ENCODE results near the gene RPL36. TPM values are rescaled to one million over a fixed set of nuclear protein-coding genes. Genes with fewer than 3 reads are reported as not detected.
"Not testable (repeated sequence)": the region's sequence is repeated elsewhere in the genome, so short reads cannot be mapped to it uniquely, and the experiment has no call there.

The RPL36 gene
- total and polyA plus RNA-seq, 2 experiments from 2014 or later = 895 to 3,204 TPM

DNA sequence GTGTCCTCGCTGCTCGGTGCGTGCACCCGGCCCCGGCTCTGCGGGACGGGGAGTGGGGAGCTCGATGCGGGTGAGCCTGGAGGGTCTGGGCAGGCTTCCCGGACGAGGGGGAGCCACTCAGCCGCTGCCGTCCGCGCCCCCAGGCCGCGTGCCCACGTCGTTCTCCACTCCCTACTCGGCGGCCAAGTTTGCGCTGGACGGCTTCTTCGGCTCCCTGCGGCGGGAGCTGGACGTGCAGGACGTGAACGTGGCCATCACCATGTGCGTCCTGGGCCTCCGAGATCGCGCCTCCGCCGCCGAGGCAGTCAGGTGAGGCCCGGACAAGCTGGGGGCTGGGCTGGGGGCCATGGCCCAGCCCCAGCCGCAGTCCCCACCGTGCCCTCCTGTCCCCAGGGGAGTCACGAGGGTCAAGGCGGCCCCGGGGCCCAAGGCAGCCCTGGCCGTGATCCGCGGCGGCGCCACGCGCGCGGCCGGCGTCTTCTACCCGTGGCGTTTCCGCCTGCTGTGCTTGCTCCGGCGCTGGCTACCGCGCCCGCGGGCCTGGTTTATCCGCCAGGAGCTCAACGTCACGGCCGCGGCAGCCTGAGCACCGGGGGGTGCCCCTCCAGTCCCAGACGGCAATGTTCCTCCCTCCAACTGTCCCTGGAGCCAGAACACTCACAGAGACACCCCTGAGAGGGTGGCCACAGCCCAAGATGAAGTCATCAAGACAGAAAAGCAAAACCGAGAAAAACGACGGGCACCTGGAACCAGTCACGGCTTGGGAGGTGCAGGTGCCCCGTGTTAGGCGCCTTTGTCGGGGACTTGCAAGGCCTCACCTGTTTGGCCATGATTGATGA is 2.5 kb upstream of the RPL36 start:
- DNase-seq (ENCODE audit: low spot score) (no peak), ATAC-seq (no peak)
- peaks cover 8% of the 10 kb centered on the region; the same call in 2 of the 3 replicates for H3K4me1 Mint-ChIP-seq
- no peak overlapping the region for H3K27ac ChIP-seq (ENCODE audit: low read depth)
- H3K9me2 ChIP-seq (ENCODE audit: insufficient read depth) = no peaks in the 10 kb centered on the region
- H2AFZ ChIP-seq = no peak overlapping the region; the same call in 1 of the 2 replicates
- no peak overlapping the region for H3K27ac Mint-ChIP-seq
- H3K4me3 ChIP-seq = peak overlapping the region; percentile 76
- peaks cover 35% of the 10 kb centered on the region for H3K27me3 Mint-ChIP-seq (ENCODE audit: insufficient read depth, low read depth, poor library complexity)
- H3K36me3 ChIP-seq (ENCODE audit: insufficient read depth) = no peaks in the 10 kb centered on the region
- H3K4me3 Mint-ChIP-seq = peak overlapping the region; percentile 76
- no peaks in the 10 kb centered on the region for H3K27me3 ChIP-seq (ENCODE audit: insufficient read depth)
- peaks cover 2% of the 10 kb centered on the region; the same call in 1 of the 2 replicates for H3K4me1 ChIP-seq (ENCODE audit: insufficient read depth)
- peaks cover 29% of the 10 kb centered on the region for H3K36me3 Mint-ChIP-seq (ENCODE audit: low read depth)
- peaks cover 25% of the 10 kb centered on the region for H3K79me2 ChIP-seq (replicated peaks; ENCODE audit: insufficient read depth)
- H4K20me1 ChIP-seq (replicated peaks; ENCODE audit: insufficient read depth) = peaks cover 8% of the 10 kb centered on the region; the same call in 1 of the 2 replicates
- peaks cover 8% of the 10 kb centered on the region; the same call in 1 of the 3 replicates for H3K9me3 Mint-ChIP-seq
- TF ChIP-seq, protein P1, sequence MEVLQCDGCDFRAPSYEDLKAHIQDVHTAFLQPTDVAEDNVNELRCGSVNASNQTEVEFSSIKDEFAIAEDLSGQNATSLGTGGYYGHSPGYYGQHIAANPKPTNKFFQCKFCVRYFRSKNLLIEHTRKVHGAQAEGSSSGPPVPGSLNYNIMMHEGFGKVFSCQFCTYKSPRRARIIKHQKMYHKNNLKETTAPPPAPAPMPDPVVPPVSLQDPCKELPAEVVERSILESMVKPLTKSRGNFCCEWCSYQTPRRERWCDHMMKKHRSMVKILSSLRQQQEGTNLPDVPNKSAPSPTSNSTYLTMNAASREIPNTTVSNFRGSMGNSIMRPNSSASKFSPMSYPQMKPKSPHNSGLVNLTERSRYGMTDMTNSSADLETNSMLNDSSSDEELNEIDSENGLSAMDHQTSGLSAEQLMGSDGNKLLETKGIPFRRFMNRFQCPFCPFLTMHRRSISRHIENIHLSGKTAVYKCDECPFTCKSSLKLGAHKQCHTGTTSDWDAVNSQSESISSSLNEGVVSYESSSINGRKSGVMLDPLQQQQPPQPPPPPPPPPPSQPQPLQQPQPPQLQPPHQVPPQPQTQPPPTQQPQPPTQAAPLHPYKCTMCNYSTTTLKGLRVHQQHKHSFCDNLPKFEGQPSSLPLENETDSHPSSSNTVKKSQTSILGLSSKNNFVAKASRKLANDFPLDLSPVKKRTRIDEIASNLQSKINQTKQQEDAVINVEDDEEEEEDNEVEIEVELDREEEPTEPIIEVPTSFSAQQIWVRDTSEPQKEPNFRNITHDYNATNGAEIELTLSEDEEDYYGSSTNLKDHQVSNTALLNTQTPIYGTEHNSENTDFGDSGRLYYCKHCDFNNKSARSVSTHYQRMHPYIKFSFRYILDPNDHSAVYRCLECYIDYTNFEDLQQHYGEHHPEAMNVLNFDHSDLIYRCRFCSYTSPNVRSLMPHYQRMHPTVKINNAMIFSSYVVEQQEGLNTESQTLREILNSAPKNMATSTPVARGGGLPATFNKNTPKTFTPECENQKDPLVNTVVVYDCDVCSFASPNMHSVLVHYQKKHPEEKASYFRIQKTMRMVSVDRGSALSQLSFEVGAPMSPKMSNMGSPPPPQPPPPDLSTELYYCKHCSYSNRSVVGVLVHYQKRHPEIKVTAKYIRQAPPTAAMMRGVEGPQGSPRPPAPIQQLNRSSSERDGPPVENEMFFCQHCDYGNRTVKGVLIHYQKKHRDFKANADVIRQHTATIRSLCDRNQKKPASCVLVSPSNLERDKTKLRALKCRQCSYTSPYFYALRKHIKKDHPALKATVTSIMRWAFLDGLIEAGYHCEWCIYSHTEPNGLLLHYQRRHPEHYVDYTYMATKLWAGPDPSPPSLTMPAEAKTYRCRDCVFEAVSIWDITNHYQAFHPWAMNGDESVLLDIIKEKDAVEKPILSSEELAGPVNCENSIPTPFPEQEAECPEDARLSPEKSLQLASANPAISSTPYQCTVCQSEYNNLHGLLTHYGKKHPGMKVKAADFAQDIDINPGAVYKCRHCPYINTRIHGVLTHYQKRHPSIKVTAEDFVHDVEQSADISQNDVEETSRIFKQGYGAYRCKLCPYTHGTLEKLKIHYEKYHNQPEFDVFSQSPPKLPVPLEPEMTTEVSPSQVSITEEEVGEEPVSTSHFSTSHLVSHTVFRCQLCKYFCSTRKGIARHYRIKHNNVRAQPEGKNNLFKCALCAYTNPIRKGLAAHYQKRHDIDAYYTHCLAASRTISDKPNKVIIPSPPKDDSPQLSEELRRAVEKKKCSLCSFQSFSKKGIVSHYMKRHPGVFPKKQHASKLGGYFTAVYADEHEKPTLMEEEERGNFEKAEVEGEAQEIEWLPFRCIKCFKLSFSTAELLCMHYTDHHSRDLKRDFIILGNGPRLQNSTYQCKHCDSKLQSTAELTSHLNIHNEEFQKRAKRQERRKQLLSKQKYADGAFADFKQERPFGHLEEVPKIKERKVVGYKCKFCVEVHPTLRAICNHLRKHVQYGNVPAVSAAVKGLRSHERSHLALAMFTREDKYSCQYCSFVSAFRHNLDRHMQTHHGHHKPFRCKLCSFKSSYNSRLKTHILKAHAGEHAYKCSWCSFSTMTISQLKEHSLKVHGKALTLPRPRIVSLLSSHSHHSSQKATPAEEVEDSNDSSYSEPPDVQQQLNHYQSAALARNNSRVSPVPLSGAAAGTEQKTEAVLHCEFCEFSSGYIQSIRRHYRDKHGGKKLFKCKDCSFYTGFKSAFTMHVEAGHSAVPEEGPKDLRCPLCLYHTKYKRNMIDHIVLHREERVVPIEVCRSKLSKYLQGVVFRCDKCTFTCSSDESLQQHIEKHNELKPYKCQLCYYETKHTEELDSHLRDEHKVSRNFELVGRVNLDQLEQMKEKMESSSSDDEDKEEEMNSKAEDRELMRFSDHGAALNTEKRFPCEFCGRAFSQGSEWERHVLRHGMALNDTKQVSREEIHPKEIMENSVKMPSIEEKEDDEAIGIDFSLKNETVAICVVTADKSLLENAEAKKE (CRISPR knock-in tag; IDR thresholded peaks at IDR 0.05) = no peak
- TF ChIP-seq JUNB (IDR thresholded peaks at IDR 0.05; ENCODE audit: unreplicated experiment) (no peak), CREB1 (CRISPR knock-in tag; IDR thresholded peaks at IDR 0.05; ENCODE audit: low read depth) (no peak), POLR2AphosphoS5 (IDR thresholded peaks at IDR 0.05; ENCODE audit: low read depth) (no peak; the same call in 1 of the 2 replicates), NANOG (IDR thresholded peaks at IDR 0.05; ENCODE audit: borderline replicate concordance) (no peak)
- TF ChIP-seq, protein P2, sequence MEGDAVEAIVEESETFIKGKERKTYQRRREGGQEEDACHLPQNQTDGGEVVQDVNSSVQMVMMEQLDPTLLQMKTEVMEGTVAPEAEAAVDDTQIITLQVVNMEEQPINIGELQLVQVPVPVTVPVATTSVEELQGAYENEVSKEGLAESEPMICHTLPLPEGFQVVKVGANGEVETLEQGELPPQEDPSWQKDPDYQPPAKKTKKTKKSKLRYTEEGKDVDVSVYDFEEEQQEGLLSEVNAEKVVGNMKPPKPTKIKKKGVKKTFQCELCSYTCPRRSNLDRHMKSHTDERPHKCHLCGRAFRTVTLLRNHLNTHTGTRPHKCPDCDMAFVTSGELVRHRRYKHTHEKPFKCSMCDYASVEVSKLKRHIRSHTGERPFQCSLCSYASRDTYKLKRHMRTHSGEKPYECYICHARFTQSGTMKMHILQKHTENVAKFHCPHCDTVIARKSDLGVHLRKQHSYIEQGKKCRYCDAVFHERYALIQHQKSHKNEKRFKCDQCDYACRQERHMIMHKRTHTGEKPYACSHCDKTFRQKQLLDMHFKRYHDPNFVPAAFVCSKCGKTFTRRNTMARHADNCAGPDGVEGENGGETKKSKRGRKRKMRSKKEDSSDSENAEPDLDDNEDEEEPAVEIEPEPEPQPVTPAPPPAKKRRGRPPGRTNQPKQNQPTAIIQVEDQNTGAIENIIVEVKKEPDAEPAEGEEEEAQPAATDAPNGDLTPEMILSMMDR (conservative IDR thresholded peaks at IDR 0.05; ENCODE audit: low read depth in 2 of 2) = 0 out of 4 replicates have a peak, but pooled peaks of 1 of the 2 experiments have one; percentile 1
- TF ChIP-seq, protein P3, sequence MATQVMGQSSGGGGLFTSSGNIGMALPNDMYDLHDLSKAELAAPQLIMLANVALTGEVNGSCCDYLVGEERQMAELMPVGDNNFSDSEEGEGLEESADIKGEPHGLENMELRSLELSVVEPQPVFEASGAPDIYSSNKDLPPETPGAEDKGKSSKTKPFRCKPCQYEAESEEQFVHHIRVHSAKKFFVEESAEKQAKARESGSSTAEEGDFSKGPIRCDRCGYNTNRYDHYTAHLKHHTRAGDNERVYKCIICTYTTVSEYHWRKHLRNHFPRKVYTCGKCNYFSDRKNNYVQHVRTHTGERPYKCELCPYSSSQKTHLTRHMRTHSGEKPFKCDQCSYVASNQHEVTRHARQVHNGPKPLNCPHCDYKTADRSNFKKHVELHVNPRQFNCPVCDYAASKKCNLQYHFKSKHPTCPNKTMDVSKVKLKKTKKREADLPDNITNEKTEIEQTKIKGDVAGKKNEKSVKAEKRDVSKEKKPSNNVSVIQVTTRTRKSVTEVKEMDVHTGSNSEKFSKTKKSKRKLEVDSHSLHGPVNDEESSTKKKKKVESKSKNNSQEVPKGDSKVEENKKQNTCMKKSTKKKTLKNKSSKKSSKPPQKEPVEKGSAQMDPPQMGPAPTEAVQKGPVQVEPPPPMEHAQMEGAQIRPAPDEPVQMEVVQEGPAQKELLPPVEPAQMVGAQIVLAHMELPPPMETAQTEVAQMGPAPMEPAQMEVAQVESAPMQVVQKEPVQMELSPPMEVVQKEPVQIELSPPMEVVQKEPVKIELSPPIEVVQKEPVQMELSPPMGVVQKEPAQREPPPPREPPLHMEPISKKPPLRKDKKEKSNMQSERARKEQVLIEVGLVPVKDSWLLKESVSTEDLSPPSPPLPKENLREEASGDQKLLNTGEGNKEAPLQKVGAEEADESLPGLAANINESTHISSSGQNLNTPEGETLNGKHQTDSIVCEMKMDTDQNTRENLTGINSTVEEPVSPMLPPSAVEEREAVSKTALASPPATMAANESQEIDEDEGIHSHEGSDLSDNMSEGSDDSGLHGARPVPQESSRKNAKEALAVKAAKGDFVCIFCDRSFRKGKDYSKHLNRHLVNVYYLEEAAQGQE (IDR thresholded peaks at IDR 0.05; ENCODE audit: unreplicated experiment) = no peak
- H3F3A ChIP-seq (replicated peaks; ENCODE audit: low read depth) = peaks cover 17% of the 10 kb centered on the region
- H3K4me2 ChIP-seq = peak overlapping the region; percentile 73

DNA sequence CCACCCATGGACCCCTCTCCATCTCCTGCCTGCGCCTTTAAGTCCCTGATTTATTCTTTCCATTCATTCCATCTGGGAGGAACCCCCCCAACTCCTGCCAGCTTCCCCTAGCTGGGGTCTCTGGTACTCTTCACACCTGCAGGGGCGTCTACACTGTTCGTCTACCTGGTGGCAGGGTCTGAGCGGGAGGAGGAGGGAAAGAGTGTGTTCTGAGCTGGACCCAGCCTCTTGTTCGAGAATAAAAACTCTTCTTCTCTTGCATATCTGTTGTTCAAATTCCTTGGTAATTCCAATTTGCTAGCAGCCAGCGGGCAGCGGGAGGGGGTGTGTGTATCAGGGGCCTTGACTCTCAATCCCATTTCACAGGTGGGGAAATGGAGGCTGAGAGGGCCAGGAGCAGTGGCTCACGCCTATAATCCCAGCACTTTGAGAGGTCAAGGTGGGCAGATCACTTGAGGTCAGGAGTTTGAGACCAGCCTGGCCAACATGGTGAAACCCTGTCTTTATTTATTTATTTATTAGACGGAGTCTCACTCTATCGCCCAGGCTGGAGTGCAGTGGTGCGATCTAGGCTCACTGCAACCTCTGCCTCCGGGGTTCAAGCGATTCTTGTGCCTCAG is 1.7 kb upstream of the RPL36 start:
- not testable (repeated sequence) for H3K27me3 ChIP-seq (ENCODE audit: insufficient read depth); H3K36me3 ChIP-seq (ENCODE audit: insufficient read depth); H3K9me3 Mint-ChIP-seq; H3K27ac ChIP-seq (ENCODE audit: low read depth); DNase-seq (ENCODE audit: low spot score); H3K4me1 Mint-ChIP-seq; H2AFZ ChIP-seq; H4K20me1 ChIP-seq (replicated peaks; ENCODE audit: insufficient read depth); H3K4me3 ChIP-seq; H3K4me2 ChIP-seq; ATAC-seq; H3K9me2 ChIP-seq (ENCODE audit: insufficient read depth); H3K27ac Mint-ChIP-seq; H3K4me1 ChIP-seq (ENCODE audit: insufficient read depth)
- Mint-ChIP-seq H3K36me3 (ENCODE audit: low read depth) (peaks cover 37% of the 10 kb centered on the region), H3K4me3 (peak overlapping the region; percentile 40; the same call in 2 of the 3 replicates), H3K27me3 (ENCODE audit: insufficient read depth, low read depth, poor library complexity) (peaks cover 43% of the 10 kb centered on the region)
- Histone ChIP-seq H3K79me2 (replicated peaks; ENCODE audit: insufficient read depth) (peaks cover 27% of the 10 kb centered on the region), H3F3A (replicated peaks; ENCODE audit: low read depth) (peaks cover 24% of the 10 kb centered on the region)
